PC-9 (cell line): Measurements from ENCODE around the gene SAMD10. TPM values are rescaled to one million over a fixed set of nuclear protein-coding genes. Genes with fewer than 3 reads are reported as not detected.

Source experiments
- BruUV-seq: library from RNA; stranded (reverse); fragments of 400-500 nt; replicated peaks from 2 replicates; lab custom pipeline; 2021; lab: Mats Ljungman, UMichigan
- CTCF ChIA-PET: fragments of 300-600 bp; sonication (Branson Sonifier 250); formaldehyde crosslinking; loops from one replicate; lab custom pipeline; 2022; ENCODE audit warnings: antibody characterized with exemption; lab: Charles Lee
- POLR2A ChIA-PET: fragments of 300-600 bp; sonication (Branson Sonifier 250); formaldehyde crosslinking; loops from one replicate; lab custom pipeline; 2022; ENCODE audit warnings: antibody characterized with exemption; ENCODE audit not compliant: unreplicated experiment; lab: Charles Lee
- DNase-seq, 2 experiments: peaks; one replicate each; pipeline versions ENCODE4 v3.0.0 to v3.0.0-alpha.2; 2015 to 2022; ENCODE audit warnings: mixed read lengths in 1 of 2
- H2AFZ ChIP-seq: fragments of 200-600 bp; sonication (generic); 2 replicates; pipeline ENCODE4 v1.8.1; 2017; ENCODE audit warnings: antibody characterized with exemption
- H3F3A ChIP-seq: fragments of 200-600 bp; sonication (generic); 2 replicates; pipeline ENCODE4 v1.8.1; 2017; ENCODE audit warnings: antibody characterized with exemption, mild to moderate bottlenecking, low read depth; ENCODE audit not compliant: insufficient read depth
- H3K27ac ChIP-seq: fragments of 200-600 bp; sonication (generic); 2 replicates; pipeline ENCODE4 v1.6.1; 2016; ENCODE audit warnings: mixed run types
- H3K27me3 ChIP-seq: fragments of 200-600 bp; sonication (generic); 2 replicates; pipeline ENCODE4 v1.6.1; 2016; ENCODE audit warnings: low read depth, mixed run types; ENCODE audit not compliant: insufficient read depth
- H3K36me3 ChIP-seq: fragments of 200-600 bp; sonication (generic); 2 replicates; pipeline ENCODE4 v1.6.1; 2016; ENCODE audit warnings: low read depth, mixed run types
- H3K4me1 ChIP-seq: fragments of 200-600 bp; sonication (generic); replicated peaks from 2 replicates; pipeline ENCODE4 v1.6.1; 2016; ENCODE audit warnings: mixed run types; ENCODE audit not compliant: insufficient read depth
- H3K4me2 ChIP-seq: fragments of 200-600 bp; sonication (generic); 2 replicates; pipeline ENCODE4 v1.6.1; 2017; ENCODE audit warnings: mixed run types
- H3K4me3 ChIP-seq: fragments of 200-600 bp; sonication (generic); 2 replicates; pipeline ENCODE4 v1.6.1; 2016; ENCODE audit warnings: mixed run types
- H3K79me2 ChIP-seq: fragments of 200-600 bp; sonication (generic); 2 replicates; pipeline ENCODE4 v1.6.1; 2017; ENCODE audit warnings: low read depth, mixed run types
- H3K9me2 ChIP-seq: fragments of 200-600 bp; sonication (generic); 2 replicates; pipeline ENCODE4 v1.8.1; 2017; ENCODE audit warnings: mild to moderate bottlenecking; ENCODE audit not compliant: insufficient read depth
- H3K9me3 ChIP-seq: fragments of 200-600 bp; sonication (generic); 2 replicates; pipeline ENCODE4 v1.8.1; 2016; ENCODE audit warnings: low read depth; ENCODE audit not compliant: insufficient read depth
- H4K20me1 ChIP-seq: fragments of 200-600 bp; sonication (generic); 2 replicates; pipeline ENCODE4 v1.8.1; 2017; ENCODE audit not compliant: insufficient read depth
- EZH2 ChIP-seq: fragments of 200-600 bp; sonication (generic); IDR thresholded peaks from 2 replicates; pipeline ENCODE4 v1.8.0; 2017; ENCODE audit warnings: antibody characterized with exemption, low read depth
- intact Hi-C: fragments of 100-400 bp; cut with micrococcal nuclease; formaldehyde crosslinking; loops from one replicate; pipeline ENCODE4 v1.10.0; 2022; ENCODE audit not compliant: unreplicated experiment
- total RNA-seq: library from RNA; stranded (reverse); gene quantifications from 2 replicates; pipeline ENCODE4 v1.2.3, GENCODE V29; 2021
- TF ChIP-seq, protein P1 (sequence below): fragments of 200-600 bp; sonication (generic); conservative IDR thresholded peaks from 2 replicates; pipeline ENCODE4 v1.6.1; 2017; ENCODE audit warnings: mixed run types, antibody characterized with exemption, mild to moderate bottlenecking, moderate library complexity

SAMD10 gene
- total RNA-seq, 1 experiment from 2014 or later = 18.7 TPM

DNA sequence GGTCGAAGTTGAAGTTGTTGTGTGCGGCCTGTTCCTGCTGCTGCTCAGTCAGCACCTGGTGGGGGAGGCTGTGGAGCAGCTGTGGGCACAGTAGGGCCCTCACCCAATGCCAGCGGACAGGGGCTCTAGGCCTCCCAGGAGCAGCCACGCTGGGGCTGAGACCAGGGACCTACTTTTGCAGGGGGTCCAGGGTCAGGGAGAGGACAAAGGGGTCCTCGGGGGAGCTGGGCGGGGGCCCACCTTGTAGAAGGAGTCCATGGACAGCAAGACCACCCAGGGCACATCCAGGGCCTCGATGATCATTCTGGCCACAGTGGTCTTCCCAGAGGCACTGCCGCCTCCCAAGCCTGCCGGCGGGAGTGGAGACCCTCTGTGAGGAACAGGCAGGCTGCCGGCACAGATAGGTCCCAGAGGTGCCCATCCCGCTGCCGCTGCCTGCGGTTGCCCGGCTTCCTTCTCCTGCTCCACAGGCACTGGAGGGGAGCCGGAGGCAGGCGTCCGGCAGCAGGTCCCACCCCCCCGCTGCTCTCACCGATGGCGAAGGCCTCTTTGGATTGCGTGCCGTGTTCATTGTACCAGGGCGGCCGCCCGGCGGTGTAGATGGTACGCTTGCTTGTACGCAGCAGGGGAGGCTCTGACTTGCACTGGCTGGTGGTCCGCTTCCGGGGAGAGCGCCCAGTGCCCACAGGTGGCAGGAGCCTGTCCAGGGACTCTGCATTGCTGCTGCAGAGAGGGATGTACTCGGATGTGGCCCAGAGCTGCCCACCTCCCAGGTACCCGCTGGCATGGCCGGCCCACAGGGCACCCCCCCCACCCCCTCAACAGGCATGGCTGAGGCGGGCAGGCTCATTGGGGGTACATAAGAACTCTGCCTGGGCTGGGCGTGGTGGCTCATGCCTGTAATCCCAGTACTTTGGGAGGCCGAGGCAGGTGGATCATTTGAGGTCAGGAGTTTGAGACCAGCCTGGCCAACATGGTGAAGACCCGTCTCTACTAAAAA, 33.2 kb downstream of the SAMD10 start:
- Histone ChIP-seq H3K36me3 (peaks cover 4% of the 10 kb centered on the region; the same call in 1 of the 2 replicates), H3K9me2 (no peaks in the 10 kb centered on the region), H3K9me3 (no peaks in the 10 kb centered on the region), H3K4me3 (no peak overlapping the region), H3K4me1 (no peaks in the 10 kb centered on the region), H4K20me1 (peaks cover 87% of the 10 kb centered on the region), H3K27ac (no peak overlapping the region), H3K79me2 (peaks cover 54% of the 10 kb centered on the region), H3F3A (peaks cover 48% of the 10 kb centered on the region), H2AFZ (no peak overlapping the region), H3K4me2 (no peak overlapping the region), H3K27me3 (no peaks in the 10 kb centered on the region)
- TF ChIP-seq, protein P1, sequence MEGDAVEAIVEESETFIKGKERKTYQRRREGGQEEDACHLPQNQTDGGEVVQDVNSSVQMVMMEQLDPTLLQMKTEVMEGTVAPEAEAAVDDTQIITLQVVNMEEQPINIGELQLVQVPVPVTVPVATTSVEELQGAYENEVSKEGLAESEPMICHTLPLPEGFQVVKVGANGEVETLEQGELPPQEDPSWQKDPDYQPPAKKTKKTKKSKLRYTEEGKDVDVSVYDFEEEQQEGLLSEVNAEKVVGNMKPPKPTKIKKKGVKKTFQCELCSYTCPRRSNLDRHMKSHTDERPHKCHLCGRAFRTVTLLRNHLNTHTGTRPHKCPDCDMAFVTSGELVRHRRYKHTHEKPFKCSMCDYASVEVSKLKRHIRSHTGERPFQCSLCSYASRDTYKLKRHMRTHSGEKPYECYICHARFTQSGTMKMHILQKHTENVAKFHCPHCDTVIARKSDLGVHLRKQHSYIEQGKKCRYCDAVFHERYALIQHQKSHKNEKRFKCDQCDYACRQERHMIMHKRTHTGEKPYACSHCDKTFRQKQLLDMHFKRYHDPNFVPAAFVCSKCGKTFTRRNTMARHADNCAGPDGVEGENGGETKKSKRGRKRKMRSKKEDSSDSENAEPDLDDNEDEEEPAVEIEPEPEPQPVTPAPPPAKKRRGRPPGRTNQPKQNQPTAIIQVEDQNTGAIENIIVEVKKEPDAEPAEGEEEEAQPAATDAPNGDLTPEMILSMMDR = no peak
- TF ChIP-seq EZH2 = no peak
- ChIA-PET POLR2A (no interaction called here), CTCF (no interaction called here)
- no peak for DNase-seq
- intact Hi-C loops = no loop called here
- BruUV-seq = no TSS peak

DNA sequence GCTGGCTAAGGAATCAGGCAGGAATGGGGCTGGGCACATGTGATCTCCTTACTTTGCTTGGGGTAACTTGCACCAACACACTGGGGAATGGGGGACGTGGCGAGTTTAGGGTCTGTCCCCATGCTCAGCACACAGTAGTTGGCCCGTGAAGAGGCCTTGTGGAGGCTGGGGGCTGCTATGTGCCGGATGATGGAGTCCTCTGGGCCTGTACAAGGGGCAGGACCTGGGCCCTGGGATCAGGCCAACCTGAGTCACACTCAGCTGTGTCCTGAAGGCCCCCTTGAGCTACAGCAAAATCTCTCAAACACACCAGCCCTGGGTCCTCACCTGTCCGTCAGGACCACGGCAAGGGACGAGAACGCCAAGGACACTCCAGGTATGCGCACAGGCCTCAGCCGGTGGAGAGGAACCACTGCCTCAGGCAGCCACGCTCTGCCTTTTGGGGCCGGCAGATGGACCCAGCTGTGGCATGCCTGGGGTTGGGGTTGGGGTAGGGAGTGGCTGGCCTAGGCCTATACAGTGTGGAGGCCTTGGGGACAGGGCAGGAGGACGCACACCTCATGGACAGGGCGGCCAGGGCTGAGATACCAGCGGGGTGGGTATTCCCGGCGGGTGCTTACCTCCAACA, 34.3 kb downstream of the SAMD10 start:
- Histone ChIP-seq H3F3A (peaks cover 54% of the 10 kb centered on the region), H3K4me2 (no peak overlapping the region), H3K9me3 (no peaks in the 10 kb centered on the region), H3K4me3 (no peak overlapping the region), H3K9me2 (no peaks in the 10 kb centered on the region), H3K27ac (no peak overlapping the region), H2AFZ (no peak overlapping the region), H4K20me1 (peaks cover 83% of the 10 kb centered on the region), H3K79me2 (peaks cover 43% of the 10 kb centered on the region), H3K36me3 (peaks cover 13% of the 10 kb centered on the region), H3K27me3 (no peaks in the 10 kb centered on the region), H3K4me1 (no peaks in the 10 kb centered on the region)
- no TSS peak for BruUV-seq
- no peak for TF ChIP-seq EZH2
- TF ChIP-seq, protein P1 = no peak
- ChIA-PET CTCF (no interaction called here), POLR2A (no interaction called here)
- no peak for DNase-seq
- intact Hi-C loops = no loop called here

DNA sequence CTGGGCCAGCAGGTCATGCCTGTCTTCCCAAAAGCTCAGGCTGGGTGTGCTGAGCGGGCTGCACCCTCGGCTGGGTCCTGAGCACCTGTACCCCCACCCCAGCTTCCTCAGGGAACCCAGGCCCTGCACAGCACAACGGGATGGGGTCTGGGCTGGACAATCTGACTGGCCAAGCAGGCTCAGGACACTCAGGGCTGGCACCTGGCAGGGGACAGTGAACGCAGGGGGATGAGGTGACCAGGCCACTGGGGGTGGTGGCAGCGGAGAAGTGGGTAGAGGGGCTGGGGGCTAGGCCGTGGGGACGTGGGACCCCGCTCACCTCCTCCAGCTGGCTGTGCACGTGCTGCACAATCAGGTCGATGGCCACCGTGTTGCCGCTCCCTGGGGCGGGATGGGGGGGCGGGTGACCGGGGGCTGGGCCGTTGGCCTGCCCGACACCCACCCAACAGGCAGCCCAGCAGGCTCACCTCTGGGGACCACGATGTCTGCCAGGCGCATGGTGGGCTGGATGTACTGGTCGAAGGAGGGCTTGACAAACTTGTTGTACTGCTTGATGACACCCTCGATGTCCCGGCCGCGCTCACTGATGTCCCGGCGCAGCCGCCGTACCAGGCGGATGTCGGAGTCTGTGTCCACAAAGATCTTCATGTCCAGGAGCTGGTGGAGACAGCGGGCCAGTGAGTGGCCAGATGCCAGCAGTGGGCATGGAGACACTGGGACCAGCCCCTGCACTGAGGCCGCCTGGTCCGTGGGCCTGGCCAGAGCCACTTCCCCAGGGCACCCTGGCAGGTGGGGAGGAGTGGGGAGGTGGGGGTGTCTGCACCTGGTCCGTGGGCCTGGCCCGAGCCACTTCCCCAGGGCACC, 35.1 kb downstream of the SAMD10 start:
- H3K9me2 ChIP-seq = no peaks in the 10 kb centered on the region
- intact Hi-C loops = no loop called here
- no peak overlapping the region for H3K4me2 ChIP-seq

More for the DNA sequence above, 35.1 kb downstream of the SAMD10 start:
- no peak overlapping the region for H3K27ac ChIP-seq
- H3F3A ChIP-seq = peaks cover 46% of the 10 kb centered on the region
- H3K36me3 ChIP-seq = peaks cover 17% of the 10 kb centered on the region
- no peak for TF ChIP-seq EZH2
- TF ChIP-seq, protein P1 = no peak
- no peak for DNase-seq
- ChIA-PET CTCF (no interaction called here), POLR2A (no interaction called here)
- H3K4me3 ChIP-seq = no peak overlapping the region
- no peaks in the 10 kb centered on the region for H3K9me3 ChIP-seq
- H3K4me1 ChIP-seq = no peaks in the 10 kb centered on the region
- H2AFZ ChIP-seq = no peak overlapping the region
- peaks cover 35% of the 10 kb centered on the region for H3K79me2 ChIP-seq
- H4K20me1 ChIP-seq = peaks cover 82% of the 10 kb centered on the region
- no peaks in the 10 kb centered on the region for H3K27me3 ChIP-seq
- no TSS peak for BruUV-seq
